HG02840 (cell line): Measurements from ENCODE around the gene CGB2.
"Not testable (repeated sequence)": the region's sequence is repeated elsewhere in the genome, so short reads cannot be mapped to it uniquely, and the experiment has no call there.

ENCODE experiments used
- ATAC-seq: cut with Tn5 transposase; IDR thresholded peaks from one replicate; pipeline ENCODE4 v1.9.1; 2021; ENCODE audit warnings: mild to moderate bottlenecking, moderate library complexity, moderate number of reproducible peaks; ENCODE audit not compliant: unreplicated experiment, low FRiP score

The CGB2 gene

DNA sequence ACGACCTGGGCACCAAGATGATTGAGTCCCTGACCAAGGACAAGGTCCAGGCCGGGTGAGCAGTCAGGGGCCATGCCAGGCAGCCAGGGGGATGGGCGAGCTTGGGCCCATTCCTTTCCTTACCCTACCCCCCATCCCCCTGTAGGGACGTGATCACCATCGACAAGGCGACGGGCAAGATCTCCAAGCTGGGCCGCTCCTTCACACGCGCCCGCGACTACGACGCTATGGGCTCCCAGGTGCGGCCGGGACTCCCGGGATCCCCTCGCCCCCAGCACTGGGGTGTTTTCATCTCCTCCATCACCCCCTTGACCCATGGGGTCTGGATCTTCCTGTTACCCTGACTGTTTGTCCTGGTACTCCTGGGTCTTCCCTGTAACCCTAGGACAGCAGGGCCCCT is 21.9 kb upstream of the CGB2 start:
- ATAC-seq, result no peak

GRCh38 chr19:49010453-49010852 is 21.2 kb upstream of the CGB2 start:
- ATAC-seq, result no peak

DNA sequence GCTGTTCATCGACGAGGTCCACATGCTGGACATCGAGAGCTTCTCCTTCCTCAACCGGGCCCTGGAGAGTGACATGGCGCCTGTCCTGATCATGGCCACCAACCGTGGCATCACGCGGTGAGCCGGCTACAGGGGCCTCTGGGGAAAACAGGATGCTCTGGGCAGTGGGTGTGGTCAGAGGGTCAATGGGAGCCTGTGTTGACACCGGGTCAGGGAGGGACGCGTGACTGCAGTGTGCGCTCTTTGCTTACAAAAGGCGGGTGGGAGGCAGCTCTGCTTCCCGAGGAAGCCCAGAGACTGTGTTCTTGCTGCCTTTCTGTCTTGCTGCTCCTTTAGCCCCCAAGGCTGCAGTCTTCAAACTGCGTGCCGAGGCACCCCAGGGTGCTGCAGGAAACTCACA is 20.5 kb upstream of the CGB2 start:
- ATAC-seq, result no peak

DNA sequence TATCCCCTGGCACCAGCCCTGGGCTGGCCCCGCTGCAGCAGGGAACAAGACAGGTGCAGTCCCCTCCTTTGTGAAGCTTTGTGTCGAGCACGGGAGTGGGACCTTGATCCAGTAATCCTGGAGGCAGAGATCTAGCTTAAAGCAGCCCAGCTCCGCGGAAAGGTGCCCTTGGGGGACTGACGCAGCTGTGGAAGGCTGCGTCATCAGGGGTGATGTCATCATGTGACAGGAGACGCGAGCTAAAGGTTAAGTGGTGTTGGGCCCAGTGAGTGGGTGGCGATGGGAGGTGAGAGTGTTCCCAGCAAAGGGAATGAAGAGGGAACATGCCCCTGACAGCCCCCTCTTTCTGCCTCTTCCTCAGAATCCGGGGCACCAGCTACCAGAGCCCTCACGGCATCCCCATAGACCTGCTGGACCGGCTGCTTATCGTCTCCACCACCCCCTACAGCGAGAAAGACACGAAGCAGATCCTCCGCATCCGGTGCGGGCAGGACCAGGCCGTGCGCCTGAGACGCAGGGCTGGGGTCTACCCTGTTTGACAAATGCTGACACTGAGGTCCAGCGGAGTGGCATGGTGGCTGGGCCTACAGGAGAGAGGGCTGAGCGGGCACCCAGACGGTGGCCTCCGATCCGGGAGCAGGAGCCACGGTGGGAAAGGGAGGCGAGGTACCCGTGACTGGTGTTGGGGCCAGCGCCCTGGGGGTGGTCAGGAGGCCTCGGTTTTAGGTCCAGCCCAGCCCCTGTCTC is 17.4 kb upstream of the CGB2 start:
- no peak for ATAC-seq

GRCh38 chr19:49014870-49015255 is 16.8 kb upstream of the CGB2 start:
- no peak for ATAC-seq

DNA sequence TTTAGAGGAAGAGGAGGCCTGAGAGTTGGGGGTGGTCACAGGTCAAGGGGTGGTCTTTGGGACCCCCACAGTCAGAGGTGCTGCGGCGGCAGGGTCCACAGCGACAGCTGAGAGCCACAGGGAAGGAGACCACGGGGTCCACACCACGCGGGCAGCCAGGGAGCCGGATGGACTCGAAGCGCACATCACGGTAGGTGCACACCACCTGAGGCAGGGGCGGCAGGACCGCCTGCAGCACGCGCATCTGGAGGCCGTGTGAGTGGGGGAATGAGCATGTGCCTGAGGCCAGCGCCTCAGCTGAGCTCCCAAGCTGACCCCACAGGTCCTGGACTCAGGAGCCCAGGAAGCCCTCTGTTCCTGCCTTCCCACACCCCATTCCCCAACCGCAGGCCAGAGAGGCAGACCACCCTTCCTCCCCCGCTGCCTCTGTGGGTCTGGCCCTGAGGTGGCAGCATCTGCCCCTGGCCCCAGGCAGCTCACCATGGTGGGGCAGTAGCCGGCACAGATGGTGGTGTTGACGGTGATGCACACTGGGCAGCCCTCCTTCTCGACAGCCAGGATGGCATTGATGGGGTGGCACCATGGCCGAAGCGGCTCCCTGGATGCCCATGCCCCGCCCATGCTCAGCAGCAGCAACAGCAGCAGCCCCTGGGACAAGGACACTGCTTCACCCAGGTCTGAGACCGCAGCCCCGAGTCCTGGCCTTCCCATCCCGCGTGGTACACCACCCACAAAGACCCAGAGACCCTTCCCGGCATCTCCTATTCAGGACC is 15.4 kb upstream of the CGB2 start:
- no peak for ATAC-seq

- no peak for ATAC-seq
These were observed 14.5 kb upstream of the CGB2 start, which contains the start of gene LHB for GRCh38 chr19:49017041-49017665. TSS of gene LHB (minus strand) at chr19:49017091. CDS start at chr19:49017081, 10 bp downstream.

DNA sequence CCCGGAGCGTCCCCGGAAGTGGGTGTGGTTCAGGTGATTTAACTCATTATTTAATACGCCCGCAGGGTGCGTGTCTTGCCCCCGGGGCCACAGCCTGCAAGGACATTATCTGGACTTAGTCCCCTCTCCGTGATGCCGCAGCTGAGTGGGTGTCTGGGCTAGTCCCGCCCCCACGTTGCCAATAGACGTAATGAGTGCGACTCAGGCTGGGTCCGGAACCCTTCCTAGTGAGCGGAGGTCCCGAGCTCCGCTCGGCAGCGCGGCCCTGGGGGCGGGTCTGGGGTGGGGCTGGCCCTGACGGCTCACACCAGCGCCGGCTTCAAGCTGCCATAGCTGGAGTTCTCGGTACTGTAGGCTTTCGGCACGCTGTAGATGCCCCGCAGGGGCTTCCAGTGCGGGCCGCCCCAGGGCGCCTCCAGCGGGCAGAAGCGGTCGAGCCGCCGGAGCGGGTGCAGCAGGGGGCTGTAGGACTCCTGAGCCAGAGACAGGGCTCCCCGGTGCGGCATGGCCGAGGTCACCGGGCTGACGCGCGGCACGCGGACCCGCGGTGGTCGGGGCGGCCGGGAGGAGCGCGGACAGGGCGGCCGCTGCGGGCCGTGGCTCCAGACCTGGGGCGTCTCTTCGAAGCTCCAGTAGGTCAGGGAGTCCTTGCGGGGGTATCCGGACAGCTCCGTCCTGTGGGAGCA is 13.9 kb upstream of the CGB2 start:
- peak; percentile 51 for ATAC-seq

- ATAC-seq, result not testable (repeated sequence)
These were observed 13.1 kb upstream of the CGB2 start for GRCh38 chr19:49018388-49019241.

- ATAC-seq, result no peak
These were observed 12.3 kb upstream of the CGB2 start for GRCh38 chr19:49019242-49019932.

- ATAC-seq, result no peak
These were observed 11.3 kb upstream of the CGB2 start for GRCh38 chr19:49020342-49020741.

DNA sequence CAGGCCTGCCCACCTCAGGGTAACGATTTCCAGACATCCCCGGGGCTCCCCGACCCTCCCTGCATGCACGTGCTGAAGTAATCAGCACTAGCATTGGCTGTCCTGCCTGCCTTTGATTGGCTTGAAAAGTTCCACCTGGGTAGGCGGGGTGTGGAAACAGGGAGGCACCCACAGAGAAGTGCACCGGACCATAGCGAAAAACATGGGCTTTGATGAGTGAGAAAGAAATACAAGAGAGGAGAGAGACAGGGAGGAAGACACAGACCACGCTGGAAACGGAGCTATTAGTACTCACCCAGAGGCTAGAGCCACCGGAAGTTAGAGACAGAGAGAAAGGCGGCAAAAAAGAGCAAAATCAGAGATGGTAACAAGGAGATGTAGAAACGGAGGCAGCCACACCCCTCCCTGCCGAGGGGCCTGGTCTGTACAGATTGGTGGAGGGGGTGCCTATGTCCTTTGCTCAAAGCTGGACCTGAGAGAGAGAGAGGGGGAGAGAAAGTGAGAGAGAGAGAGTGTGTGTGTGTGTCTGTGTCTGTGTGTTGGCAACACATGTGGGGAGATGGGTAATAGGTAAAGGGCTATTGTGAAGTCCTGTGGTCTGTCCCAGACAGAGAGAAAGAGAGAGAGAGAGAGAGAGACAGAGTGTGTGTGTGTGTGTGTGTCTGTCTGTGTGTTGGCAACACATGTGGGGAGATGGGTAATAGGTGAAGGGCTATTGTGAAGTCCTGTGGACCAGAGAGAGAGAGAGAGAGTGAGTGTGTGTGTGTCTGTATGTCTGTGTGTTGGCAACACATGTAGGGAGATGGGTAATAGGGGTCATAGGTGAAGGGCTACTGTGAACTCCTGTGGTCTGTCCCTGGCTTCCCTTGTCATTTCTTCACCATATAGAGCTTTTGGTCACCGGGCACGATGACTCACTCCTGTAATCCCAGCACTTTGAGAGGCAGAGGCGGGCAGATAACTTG is 10.5 kb upstream of the CGB2 start:
- no peak for ATAC-seq

DNA sequence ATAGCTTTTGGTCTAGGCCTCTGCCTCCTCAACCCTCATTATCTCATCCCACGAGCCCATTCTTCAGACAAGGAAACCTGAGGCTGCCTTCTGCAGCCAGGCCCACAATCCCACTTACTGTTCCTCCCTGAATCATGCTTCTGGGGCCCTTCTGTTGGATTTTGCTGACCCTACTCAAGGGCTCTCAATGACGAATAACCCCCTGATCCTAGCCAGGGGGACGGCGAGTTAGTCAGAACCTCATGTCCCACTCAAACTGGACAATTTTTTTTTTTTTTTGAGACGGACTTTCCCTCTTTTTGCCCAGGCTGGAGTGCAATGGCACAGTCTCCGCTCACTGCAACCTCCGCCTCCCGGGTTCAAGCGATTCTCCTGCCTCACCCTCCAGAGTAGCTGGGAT is 9.6 kb upstream of the CGB2 start:
- ATAC-seq, result no peak

GRCh38 chr19:49024233-49024632 is 7.5 kb upstream of the CGB2 start, which contains the start of gene CGB3:
TSS of gene CGB3 (minus strand) at chr19:49024333. CDS start at chr19:49023971, 362 bp downstream.
- not testable (repeated sequence) for ATAC-seq

GRCh38 chr19:49025088-49025487 is 6.6 kb upstream of the CGB2 start:
- ATAC-seq, result not testable (repeated sequence)

GRCh38 chr19:49025599-49025998 is 6.1 kb upstream of the CGB2 start:
- not testable (repeated sequence) for ATAC-seq

- not testable (repeated sequence) for ATAC-seq
These were observed 3.0 kb upstream of the CGB2 start for GRCh38 chr19:49028686-49029085.

- ATAC-seq, result not testable (repeated sequence)
These were observed 1.9 kb upstream of the CGB2 start for GRCh38 chr19:49029749-49030148.
